Esophagus muscularis mucosa (tissue), 3 donors: ENCODE results near the gene TJAP1.

Source experiments
- CTCF ChIP-seq, 3 experiments: fragments of 200-600 bp in 2 of 3; fragments of 450-650 bp in 1 of 3; sonication (generic) in 2 of 3; IDR thresholded peaks; one replicate each; pipeline ENCODE4 v1.5.1; 2017 to 2019; ENCODE audit warnings: antibody characterized with exemption in 3 of 3, mild to moderate bottlenecking in 2 of 3, moderate library complexity in 1 of 3
- POLR2A ChIP-seq: fragments of 450-650 bp; IDR thresholded peaks from one replicate; pipeline ENCODE4 v1.6.1; 2017; ENCODE audit warnings: antibody characterized with exemption, moderate library complexity, mild to moderate bottlenecking, low read depth

GRCh38 chr6:43495409-43495941 is 18.1 kb downstream of the TJAP1 start:
- TF ChIP-seq CTCF (IDR thresholded peaks at IDR 0.05), result no peak
- no peak for TF ChIP-seq POLR2A
